IPS-NIHi11 (cell line): ENCODE data around the gene LMAN1L.
A peak's percentile ranks its signal among the peaks of the same experiment; 100 is the strongest.
"Not testable (repeated sequence)": the region's sequence is repeated elsewhere in the genome, so short reads cannot be mapped to it uniquely, and the experiment has no call there.

ENCODE experiments used
- DNase-seq: peaks from one replicate; pipeline ENCODE4 v3.0.0; 2012; ENCODE audit warnings: mixed read lengths, low spot score

Gene LMAN1L

DNA sequence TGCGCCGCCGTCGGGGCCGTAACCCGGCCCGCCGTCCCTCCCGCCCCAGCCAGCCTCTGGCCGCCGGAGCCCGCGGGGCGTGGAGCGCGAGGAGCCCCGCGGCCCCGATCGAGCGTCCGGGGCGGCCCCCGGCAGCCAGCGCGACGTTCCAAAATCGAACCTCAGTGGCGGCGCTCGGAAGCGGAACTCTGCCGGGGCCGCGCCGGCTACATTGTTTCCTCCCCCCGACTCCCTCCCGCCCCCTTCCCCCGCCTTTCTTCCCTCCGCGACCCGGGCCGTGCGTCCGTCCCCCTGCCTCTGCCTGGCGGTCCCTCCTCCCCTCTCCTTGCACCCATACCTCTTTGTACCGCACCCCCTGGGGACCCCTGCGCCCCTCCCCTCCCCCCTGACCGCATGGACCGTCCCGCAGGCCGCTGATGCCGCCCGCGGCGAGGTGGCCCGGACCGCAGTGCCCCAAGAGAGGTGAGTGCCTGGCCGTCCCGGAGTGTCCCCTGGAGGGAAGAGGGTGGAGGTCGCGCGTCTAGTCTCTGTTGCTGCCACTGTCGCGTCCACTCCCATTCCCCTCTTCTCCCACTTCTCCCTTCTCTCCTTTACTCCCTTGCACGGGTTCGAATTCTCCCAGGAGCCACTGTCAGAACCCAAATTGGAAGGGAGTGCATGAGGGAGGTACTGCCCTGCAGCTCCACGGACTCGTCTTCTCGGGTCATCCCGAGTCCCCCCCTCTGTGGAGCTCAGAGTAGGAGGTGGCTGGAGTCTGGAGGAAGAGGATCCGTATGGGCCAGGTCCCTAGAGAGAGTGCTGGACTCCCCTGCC, 30.2 kb upstream of the LMAN1L start:
- DNase-seq = peak; percentile 66

DNA sequence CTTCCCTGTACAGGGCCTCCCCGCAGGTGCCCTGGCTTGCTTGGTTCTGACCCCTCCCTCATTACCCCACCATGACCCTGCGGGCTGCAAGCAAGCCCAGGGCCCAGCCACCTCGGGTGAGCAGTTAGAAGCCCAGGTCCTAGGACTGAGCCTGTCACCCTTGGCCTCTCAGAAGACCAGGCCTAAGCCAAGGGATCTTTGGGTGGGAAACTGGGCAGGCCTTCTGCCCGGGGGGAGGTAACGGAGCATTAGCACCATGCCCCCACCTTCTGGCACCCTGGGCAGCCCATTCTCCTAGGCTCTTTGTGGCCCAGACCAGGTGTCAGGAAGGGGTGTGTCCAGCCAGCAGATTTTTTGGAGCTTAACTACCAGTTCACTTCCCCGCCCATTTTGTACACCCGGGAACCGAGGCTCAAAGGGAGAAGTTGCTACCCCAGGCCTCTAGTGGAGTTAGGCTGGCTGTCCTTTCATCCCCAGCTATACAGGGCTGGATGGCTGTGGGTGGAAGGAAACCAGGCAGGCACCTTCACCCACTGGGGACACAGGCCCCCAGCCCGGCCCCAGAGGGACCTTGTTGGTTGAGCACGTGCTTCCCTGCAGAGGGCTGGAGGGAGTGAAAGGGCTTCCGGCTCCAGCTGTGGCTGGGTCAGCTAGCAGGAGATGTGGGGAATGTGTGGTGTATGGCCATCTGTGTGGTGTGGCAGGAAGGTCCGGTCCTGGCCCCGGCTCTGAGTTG, 29.4 kb upstream of the LMAN1L start:
- no peak for DNase-seq

DNA sequence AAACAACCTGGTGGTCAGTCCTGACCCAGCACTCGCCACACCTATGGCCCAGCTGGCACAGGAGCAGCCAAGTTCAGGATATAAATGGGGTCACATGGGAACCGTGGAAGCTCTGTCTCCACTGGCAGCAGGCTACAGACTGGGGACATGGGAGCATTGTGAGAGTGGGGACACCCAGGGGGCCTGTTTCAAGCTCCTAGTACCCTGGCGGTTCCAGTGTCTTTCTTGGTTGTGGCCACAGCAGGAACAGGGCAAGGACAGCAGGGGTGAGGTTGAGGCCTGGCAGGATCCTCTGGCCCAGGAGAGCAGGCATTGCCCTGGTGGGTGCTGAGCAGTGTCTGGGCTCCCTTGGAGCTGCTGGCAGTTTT, 28.8 kb upstream of the LMAN1L start:
- DNase-seq = no peak

DNA sequence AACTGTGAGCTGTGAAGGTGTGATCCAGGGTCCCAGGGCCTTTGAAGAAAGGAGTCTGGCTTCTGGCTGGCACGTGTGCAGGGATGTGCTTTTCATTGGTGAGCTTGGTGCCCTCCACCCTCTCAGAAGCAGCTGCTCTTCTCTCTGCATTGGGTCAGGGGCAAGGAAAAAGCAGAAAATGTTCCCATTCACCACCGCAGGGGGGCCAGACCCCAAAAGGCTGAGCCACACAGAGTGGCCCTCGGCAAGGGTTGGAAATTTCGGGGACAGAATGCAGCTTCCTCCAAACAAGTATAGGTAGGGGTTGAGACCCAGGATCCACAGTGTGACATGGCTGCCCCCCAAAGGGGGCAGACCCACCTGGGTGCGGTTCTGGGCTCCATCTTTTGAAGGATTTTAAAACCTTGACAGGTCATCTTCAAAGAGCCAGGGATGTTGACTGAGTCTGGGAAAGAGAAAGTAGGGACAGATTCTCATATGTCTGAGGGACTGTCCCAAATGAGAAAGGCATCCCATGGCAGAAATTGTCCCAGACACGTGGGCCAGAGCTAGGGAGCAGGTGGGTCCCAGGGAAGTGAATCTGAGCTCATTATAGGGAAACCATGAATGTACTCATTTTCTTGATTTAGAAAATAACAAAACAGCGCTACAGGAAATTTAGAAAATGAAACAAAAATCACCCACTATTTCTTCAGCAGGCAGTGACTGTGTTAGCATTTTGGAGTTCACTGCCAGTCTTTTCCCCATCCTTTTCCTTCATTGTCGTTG, 28.0 kb upstream of the LMAN1L start:
- no peak for DNase-seq

DNA sequence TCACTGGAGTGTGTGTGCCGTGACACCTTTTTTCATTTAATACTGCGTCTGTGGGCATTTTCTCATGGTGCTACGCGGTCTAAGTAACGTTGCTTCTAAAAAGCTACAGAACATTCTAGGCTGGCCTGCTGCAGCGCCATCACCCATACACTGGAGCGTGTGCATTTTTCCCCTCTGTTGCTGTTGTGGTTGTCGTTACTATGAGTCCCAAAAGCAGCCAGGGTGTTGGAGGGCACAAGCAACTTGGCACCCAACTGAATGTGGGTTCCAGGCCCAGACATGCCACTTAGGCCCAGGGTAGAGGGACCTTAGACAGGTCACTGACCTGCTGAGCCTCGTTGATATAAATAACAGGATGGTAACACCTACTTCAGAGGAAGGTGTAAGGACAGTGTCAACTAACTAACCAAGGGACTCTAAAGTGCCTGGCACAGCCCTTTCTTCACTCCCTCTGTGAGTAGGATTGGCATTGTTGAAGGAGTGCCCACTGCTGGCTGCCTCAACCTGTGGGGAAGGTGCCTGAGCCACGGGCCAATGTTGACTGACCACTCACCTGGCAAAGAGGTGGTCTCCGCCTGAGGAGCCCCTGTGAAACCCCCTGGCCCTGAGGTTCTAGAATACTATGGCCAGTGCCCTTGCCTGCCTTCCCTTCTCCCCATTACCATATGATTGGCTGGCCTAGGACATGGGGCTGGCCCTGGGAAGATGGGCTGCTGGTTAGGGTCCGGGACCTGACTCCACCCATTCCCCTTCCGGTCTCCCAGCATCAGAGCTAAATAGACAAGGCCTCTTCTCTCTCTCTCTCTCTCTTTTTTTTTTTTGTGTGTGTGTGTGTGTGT, 27.2 kb upstream of the LMAN1L start:
- DNase-seq = no peak

DNA sequence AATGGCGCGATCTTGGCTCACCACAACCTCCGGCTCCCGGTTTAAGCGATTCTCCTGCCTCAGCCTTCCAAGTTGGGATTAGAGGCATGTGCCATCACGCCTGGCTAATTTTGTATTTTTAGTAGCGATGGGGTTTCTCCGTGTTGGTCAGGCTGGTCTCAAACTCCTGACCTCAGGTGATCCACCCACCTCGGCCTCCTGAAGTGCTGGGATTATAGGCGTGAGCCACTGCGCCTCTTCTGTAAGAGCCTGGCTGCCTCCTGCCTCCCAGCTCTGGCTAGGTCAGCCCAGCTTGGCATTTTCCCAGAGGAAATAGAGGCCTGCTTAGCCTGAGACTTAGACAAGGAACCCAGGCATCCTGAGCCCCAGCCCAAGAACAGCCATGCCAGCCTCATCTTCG, 26.6 kb upstream of the LMAN1L start:
- DNase-seq = not testable (repeated sequence)

DNA sequence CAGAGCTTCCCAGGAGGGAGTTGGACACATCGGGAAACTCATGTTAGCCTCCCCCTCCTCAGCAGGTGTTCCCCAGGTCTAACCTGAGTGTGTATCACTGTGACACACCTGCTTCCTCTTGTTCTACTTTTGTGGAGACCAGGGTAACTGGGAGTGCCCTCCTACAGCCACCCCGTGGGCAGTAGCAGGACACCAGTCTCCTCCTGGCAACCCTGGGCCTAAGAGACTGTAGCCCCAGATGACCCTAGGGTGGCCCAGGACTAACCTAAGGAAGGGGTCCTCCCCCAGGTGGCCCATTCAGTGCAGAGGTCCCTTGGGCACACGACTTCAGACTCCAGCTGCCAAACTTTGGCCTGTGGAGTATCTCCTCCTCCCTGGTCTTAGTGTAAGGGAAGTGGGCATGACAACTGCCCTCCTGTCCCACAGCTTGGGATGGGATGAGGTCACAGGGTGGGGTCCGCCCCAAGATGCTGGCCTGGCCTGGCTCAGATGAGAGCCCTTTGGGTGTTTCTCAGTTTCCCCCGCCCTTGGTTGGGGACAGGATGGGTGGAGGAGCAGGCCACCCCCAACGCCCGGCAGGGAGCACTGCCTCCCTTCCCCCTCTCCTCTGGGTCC, 26.0 kb upstream of the LMAN1L start:
- DNase-seq = no peak

DNA sequence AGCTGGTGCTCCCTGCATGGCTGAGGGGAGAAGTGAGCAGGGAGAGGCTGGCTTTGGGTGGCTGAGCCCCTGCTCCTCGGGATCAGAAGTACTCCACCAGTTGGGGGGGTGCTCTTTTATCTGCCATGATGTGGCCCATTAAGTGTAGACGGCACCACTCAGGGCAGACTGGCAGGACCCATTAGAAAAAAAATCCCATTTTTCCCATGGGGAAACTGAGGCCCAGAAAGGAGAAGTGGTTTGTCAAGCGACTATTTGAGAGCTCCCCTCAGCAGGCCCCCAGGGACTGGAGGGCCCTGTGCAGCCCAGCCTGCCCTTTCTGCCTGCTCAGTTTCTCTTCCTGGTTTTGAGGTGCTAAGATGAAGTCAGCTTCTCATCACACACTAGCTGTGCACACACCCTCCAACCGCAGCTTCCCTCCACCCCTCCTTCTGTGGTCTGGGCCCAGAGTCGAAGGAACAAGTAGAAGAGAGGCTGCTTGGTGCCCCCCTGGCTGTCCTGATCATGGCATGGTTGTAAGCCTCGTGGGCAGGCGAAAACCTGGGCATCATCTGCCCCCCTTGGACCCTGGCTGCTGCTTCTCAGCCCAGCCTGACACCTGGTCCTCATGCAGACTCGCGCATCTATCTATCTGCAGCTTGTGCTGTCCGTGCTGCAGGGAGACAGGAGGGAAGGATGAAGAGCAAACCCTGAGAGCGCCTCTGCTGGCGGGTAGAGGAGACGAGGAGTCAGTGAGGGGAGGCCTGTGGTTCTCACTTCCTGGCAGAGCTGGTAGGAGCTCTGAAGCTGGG, 25.2 kb upstream of the LMAN1L start:
- peak; percentile 80 for DNase-seq

DNA sequence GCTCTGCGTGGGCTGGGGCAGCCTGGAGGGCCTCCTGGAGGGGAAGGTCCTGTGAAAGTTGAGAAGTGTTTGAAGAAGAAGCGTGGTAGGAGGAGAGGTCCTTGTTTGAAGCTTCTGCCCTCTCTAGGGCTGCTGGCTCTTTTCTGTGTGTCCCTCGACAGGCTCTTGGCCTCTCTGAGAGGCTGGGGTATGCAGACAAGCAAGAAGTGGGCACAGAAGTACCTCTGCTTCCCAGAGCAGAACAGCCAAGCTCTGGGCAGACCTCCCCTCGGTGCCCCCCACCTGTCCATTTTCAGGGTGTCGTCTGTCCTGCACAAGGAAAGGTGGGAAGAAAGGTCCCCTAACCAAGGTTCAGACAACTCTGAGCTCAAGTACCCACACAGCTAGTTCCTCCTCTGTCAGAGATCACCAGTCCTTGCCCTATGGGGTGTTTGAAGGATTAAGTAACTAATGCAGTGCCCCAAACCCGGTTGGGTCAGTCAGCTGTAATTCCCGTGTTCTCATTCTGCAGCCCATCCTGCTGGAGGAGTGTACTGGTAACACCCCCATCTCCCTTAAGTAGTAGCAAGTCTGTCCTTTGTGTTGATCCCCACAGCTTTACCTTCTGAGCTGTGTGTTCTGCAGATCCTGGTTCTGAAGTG, 24.5 kb upstream of the LMAN1L start:
- no peak for DNase-seq

DNA sequence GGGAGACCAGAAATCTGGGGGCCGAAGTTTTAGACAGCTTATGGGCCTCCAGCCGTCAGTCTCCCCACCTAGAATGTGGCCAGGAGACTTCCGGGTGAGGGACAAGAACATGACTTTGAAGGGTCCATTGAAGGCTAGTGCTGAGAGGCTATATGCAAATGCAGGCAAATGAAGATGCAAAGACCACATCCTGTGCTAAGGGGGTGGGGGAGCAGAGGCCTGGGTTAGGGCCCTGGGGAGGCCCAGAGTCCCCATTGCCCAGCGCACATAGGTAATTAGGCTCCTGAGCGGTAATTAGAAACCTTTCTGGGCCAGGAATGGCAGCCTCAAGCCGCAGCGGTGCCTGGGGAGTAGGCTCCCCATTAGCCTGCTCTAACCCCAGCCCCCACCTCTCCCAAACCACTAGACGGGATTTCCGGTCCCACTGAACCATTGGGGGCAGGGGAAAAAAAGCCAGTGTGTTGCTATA, 23.9 kb upstream of the LMAN1L start:
- no peak for DNase-seq

DNA sequence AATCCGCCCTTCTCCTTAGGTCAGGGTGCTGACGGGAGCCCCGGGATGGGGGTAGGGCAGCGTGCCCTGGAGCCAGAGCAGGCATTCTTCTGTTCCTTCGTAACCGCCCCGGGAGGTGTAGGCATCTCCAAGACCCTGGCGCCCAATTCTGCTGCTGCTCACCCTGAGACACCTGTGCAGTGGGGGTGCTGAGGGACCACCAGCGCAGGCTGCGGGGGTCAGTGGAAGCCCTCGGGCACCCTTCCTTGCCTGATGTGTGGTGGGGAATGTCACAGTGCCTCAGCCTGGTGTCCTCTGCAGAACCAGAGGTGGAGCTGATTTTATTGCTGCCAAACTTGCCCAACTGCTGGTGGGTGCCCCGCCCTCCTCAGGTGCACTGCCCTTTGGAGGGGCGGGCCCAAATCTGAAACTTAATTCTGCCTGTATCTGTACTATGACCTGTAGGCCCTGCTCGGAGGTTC, 23.4 kb upstream of the LMAN1L start:
- DNase-seq = peak; percentile 51

DNA sequence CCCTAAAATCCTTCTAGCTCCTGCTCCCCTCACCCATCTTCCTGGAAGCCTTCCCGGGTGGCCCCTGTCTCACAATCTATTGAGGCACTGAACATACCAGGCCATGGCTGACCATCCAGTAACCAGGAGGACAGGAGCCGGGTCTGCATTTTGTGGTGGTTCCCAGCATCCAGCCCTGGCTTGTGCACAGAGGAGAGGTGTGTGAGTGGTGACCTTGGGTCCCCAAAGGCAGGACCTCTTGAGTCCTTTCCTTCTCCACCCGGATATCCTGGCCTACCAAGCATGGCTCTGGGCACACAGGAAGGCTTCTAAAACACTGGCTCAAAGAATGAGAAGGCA, 22.9 kb upstream of the LMAN1L start:
- no peak for DNase-seq

DNA sequence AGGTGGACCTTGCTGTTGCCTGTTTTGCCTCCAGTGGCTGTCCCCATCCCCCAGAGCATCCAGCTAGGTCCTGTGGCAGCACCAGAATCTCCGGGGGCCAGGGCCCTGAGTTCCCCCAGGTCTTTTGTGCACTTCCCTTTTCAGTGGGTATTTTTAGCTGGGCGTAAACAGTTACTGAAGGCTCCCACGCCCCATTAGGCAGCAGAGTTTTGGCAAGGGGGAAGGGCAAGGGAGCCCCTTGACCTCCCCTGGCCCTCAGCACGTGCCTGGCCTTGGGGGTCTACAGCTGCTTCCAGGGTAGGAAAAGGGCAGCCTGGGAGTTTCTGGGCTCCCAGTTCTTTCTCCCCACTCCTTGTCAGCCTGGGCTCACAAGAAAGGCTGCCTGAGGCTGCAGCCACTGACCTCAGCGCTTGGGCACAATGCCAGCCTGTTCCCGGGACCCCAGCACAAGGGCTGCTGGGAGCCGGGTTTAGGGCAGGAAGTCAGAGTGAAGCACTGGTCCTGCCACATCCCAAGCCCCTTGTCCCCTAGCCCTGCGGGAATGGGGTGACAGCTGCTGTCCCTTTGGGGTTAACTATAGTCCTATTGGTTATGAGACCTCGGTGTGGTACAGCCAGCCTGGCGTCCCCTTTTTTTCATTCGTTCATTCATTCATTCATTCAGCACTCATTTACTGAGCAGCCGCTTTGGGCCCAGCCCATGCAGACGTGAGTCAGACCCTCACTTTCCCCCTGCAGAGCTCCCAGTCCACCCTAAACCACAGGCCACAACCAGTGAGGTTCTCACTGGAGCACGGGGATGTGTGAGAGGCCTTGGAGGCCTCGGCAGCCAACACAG, 22.3 kb upstream of the LMAN1L start:
- no peak for DNase-seq

DNA sequence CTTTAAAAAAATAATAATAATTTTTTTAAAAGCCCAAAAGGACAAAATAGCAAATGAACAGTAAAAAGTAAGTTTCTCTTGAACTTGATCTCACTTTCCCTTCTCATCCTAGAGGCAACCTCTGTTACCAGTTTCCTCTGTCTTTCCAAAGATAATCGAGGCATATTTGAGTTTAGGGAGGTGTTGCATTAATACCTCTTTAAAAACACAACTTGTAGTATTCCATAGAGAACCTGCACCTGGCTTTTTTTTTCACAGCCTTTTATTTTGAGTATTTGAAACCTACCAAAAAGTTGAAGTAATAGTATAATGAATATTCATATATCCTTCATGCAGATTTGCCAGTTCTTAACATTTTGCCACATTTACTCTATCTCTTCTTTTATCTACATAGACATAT, 21.6 kb upstream of the LMAN1L start:
- DNase-seq = no peak

DNA sequence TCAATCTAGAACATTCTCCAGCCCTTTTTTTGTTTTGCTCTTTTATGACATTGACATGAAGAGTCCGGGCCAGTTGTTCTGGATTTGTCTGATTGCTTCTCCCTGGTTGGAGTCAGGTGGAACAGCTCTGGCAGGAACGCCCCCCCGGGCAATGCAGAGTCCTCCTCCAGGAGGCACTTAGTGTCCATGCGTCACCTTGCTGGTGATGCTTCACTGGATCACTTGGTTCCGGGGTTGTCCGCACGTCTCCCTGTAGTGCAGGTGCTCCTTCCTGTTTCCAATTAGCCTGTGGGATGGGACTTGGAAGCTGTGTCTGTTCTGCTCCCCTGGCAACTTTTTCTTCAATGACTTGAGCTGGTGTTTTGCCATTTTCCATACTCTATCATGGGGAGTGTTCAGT, 21.0 kb upstream of the LMAN1L start:
- DNase-seq = no peak

DNA sequence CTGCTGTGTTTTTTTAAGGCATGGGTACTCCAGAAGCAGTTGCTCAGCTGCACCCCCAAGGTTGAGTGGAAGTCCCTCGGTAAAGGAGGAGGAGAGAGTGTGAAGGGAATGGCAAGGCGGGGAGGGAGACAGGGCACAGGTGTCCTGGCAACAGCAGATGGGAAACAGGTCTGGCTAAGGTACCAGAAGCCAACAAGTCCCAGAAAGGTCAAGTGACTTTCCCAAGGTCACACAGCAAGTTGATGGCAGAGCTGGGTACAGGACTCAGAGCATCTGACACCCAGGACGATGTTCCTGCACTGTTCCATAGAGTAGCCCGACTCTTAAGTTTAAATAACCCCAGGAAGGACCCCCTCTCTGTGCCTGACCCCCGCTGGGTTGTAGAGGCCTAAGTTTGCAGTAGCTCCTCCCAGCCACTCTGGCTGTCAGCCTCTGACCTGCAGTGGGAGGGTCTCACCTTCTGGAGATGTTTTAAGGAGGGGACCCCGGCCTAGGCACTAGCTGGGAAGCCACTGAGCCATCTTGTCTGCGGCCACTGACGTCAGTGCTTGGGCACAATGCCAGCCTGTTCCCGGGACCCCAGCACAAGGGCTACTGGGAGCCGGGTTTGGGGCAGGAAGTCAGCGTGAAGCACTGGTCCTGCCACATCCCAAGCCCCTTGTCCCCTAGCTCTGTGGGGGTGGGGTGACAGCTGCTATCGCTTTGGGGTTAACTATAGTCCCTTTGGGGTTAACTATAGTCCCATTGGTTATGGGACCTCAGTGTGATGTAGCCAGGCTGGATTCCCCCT, 20.2 kb upstream of the LMAN1L start:
- no peak for DNase-seq

DNA sequence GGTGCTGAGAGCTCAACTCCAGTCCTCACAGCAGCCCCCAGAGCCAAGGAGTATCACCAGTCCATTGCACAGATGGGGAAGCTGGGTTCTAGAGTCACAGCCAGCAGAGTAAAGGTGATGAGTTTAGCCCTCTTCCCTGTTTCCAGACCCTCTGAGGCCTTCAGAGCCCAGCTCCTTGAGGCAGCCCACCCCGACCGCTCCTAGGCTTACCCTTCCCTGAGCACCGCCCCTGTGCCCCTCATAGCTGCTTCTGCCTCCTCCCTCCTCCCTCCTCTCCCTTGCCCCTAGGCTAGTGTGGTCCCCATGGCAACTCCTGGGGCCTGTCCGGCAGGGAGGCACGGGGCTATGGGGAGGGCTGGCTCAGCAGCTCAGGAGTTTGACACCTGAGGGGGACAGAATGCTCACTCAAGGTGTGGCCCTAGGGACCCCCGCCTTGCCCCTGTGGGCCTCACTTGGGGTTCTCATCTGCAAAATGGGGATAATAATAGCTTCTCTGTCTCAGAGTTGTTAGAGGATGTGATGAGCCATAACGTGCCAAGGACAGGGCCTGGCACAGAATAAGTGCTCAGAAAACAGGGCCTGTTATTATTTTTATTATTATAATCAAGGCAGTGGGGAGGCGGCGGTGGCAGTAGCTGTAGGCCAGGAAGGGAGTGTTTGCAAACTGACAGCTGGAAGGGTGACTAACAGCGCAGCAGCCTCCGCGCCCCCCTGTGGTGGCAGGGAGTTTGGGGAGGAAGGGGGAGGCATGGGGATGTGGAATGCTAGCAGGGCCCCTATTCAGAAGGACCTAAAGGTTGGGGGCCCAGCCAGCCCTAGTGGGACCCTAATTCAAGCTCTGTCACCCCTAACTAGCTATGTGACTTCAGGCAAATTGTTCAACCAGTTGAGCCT, 19.3 kb upstream of the LMAN1L start:
- DNase-seq = no peak
